Measurements from ENCODE around the gene SKOR2.

GRCh38 chr18:47248604-47249313, 2.7 kb downstream of the SKOR2 start:
- TF ChIP-seq CTCF (IDR thresholded peaks at IDR 0.05; ENCODE audit: low read length) (no peak), EZH2 (optimal IDR thresholded peaks at IDR 0.05; ENCODE audit: low read depth, low read length) (no peak), EZH2phosphoT487 (IDR thresholded peaks at IDR 0.05; ENCODE audit: low read length) (no peak)

All from MM.1S (cell line).